Rectal smooth muscle tissue (tissue), 1 donor: Measurements from ENCODE around the gene SLC25A18.
A peak's percentile ranks its signal among the peaks of the same experiment; 100 is the strongest.
"Not testable (repeated sequence)": the region's sequence is repeated elsewhere in the genome, so short reads cannot be mapped to it uniquely, and the experiment has no call there.

Source experiments
- H3K27ac ChIP-seq: one replicate; pipeline ENCODE4 v1.7.0; 2013; ENCODE audit warnings: low read depth, low read length, inconsistent platforms
- H3K27me3 ChIP-seq: one replicate; pipeline ENCODE4 v1.7.0; 2013; ENCODE audit warnings: low read length; ENCODE audit not compliant: control insufficient read depth, insufficient read depth
- H3K36me3 ChIP-seq: one replicate; pipeline ENCODE4 v1.7.0; 2013; ENCODE audit warnings: low read length; ENCODE audit not compliant: control insufficient read depth, insufficient read depth
- H3K4me1 ChIP-seq: one replicate; pipeline ENCODE4 v1.7.0; 2013; ENCODE audit warnings: low read length; ENCODE audit not compliant: control insufficient read depth, insufficient read depth
- H3K4me3 ChIP-seq: one replicate; pipeline ENCODE4 v1.7.0; 2013; ENCODE audit warnings: low read length
- H3K9ac ChIP-seq: one replicate; pipeline ENCODE4 v1.7.0; 2013; ENCODE audit warnings: low read length

SLC25A18 gene

GRCh38 chr22:17548756-17549035 lies 14.6 kb upstream of the SLC25A18 start:
- Histone ChIP-seq H3K36me3 (no peaks in the 10 kb centered on the region), H3K27ac (no peak overlapping the region), H3K4me3 (no peak overlapping the region), H3K4me1 (no peaks in the 10 kb centered on the region), H3K9ac (no peak overlapping the region), H3K27me3 (no peaks in the 10 kb centered on the region)

- no peaks in the 10 kb centered on the region for H3K36me3 ChIP-seq
- H3K4me1 ChIP-seq: no peaks in the 10 kb centered on the region
- no peak overlapping the region for H3K27ac ChIP-seq
- H3K27me3 ChIP-seq: no peaks in the 10 kb centered on the region
- no peak overlapping the region for H3K4me3 ChIP-seq
- H3K9ac ChIP-seq: no peak overlapping the region
Observed at GRCh38 chr22:17549183-17549582, 14.1 kb upstream of the SLC25A18 start.

GRCh38 chr22:17549655-17550054 lies 13.6 kb upstream of the SLC25A18 start:
- H3K9ac ChIP-seq: no peak overlapping the region
- no peak overlapping the region for H3K4me3 ChIP-seq
- no peaks in the 10 kb centered on the region for H3K36me3 ChIP-seq

GRCh38 chr22:17552737-17553136 lies 10.6 kb upstream of the SLC25A18 start:
- Histone ChIP-seq H3K36me3 (no peaks in the 10 kb centered on the region), H3K9ac (no peak overlapping the region), H3K4me1 (no peaks in the 10 kb centered on the region), H3K27me3 (no peaks in the 10 kb centered on the region), H3K27ac (no peak overlapping the region), H3K4me3 (no peak overlapping the region)

More at GRCh38 chr22:17549655-17550054, 13.6 kb upstream of the SLC25A18 start:
- no peak overlapping the region for H3K27ac ChIP-seq
- H3K27me3 ChIP-seq: no peaks in the 10 kb centered on the region
- H3K4me1 ChIP-seq: no peaks in the 10 kb centered on the region

- Histone ChIP-seq H3K27ac (no peak overlapping the region), H3K27me3 (no peaks in the 10 kb centered on the region), H3K4me3 (no peak overlapping the region), H3K4me1 (no peaks in the 10 kb centered on the region), H3K9ac (no peak overlapping the region), H3K36me3 (no peaks in the 10 kb centered on the region)
Observed at GRCh38 chr22:17554814-17555213, 8.5 kb upstream of the SLC25A18 start.

GRCh38 chr22:17559188-17559587 lies 4.1 kb upstream of the SLC25A18 start:
- Histone ChIP-seq H3K36me3 (no peaks in the 10 kb centered on the region), H3K4me3 (no peak overlapping the region), H3K9ac (no peak overlapping the region), H3K27ac (no peak overlapping the region), H3K4me1 (peaks cover 17% of the 10 kb centered on the region), H3K27me3 (no peaks in the 10 kb centered on the region)

GRCh38 chr22:17563936-17564391 lies 666 bp downstream of the SLC25A18 start:
- Histone ChIP-seq H3K36me3 (no peaks in the 10 kb centered on the region), H3K9ac (no peak overlapping the region), H3K27ac (peak overlapping the region; percentile 82)

GRCh38 chr22:17566016-17566687 lies 2.9 kb downstream of the SLC25A18 start:
- not testable (repeated sequence) for H3K36me3 ChIP-seq, H3K9ac ChIP-seq, H3K4me3 ChIP-seq, H3K27ac ChIP-seq, H3K27me3 ChIP-seq
- H3K4me1 ChIP-seq: peaks cover 28% of the 10 kb centered on the region

More at GRCh38 chr22:17563936-17564391, 666 bp downstream of the SLC25A18 start:
- H3K4me1 ChIP-seq: peaks cover 19% of the 10 kb centered on the region
- H3K4me3 ChIP-seq: peak overlapping the region; percentile 6
- no peaks in the 10 kb centered on the region for H3K27me3 ChIP-seq

- H3K27ac ChIP-seq: no peak overlapping the region
Observed at GRCh38 chr22:17566776-17567175, 3.5 kb downstream of the SLC25A18 start.

GRCh38 chr22:17569971-17570511 lies 6.7 kb downstream of the SLC25A18 start:
- H3K4me3 ChIP-seq: no peak overlapping the region
- H3K27ac ChIP-seq: peak overlapping the region; percentile 92

More at GRCh38 chr22:17566776-17567175, 3.5 kb downstream of the SLC25A18 start:
- no peaks in the 10 kb centered on the region for H3K27me3 ChIP-seq
- H3K4me1 ChIP-seq: peaks cover 33% of the 10 kb centered on the region
- H3K36me3 ChIP-seq: no peaks in the 10 kb centered on the region
- H3K9ac ChIP-seq: no peak overlapping the region
- H3K4me3 ChIP-seq: no peak overlapping the region

GRCh38 chr22:17570851-17571631 lies 7.7 kb downstream of the SLC25A18 start:
- H3K9ac ChIP-seq: peak overlapping the region; percentile 45
- peaks cover 15% of the 10 kb centered on the region for H3K4me1 ChIP-seq
- no peaks in the 10 kb centered on the region for H3K36me3 ChIP-seq
- H3K27ac ChIP-seq: peak overlapping the region; percentile 92
- H3K4me3 ChIP-seq: peak overlapping the region; percentile 53
- H3K27me3 ChIP-seq: no peaks in the 10 kb centered on the region

More at GRCh38 chr22:17569971-17570511, 6.7 kb downstream of the SLC25A18 start:
- no peaks in the 10 kb centered on the region for H3K27me3 ChIP-seq
- no peak overlapping the region for H3K9ac ChIP-seq
- H3K4me1 ChIP-seq: peaks cover 15% of the 10 kb centered on the region
- H3K36me3 ChIP-seq: no peaks in the 10 kb centered on the region

GRCh38 chr22:17575151-17575550 lies 11.9 kb downstream of the SLC25A18 start:
- H3K4me1 ChIP-seq: peaks cover 9% of the 10 kb centered on the region
- H3K27ac ChIP-seq: no peak overlapping the region
- H3K27me3 ChIP-seq: no peaks in the 10 kb centered on the region
- H3K4me3 ChIP-seq: no peak overlapping the region
- H3K36me3 ChIP-seq: no peaks in the 10 kb centered on the region
- no peak overlapping the region for H3K9ac ChIP-seq
